Measurements from ENCODE around the gene OR2Y1.
A peak's percentile ranks its signal among the peaks of the same experiment; 100 is the strongest.
"Not testable (repeated sequence)": the region's sequence is repeated elsewhere in the genome, so short reads cannot be mapped to it uniquely, and the experiment has no call there.

The OR2Y1 gene

GRCh38 chr5:180739958-180740357, at the start of gene OR2Y1:
Gene OR2Y1, minus strand, starts transcription at chr5:180740058. Its CDS starts 0 bp downstream, at chr5:180740058.
- no peak for DNase-seq

- DNase-seq = not testable (repeated sequence)
These were observed 49.0 kb upstream of the OR2Y1 start for GRCh38 chr5:180788651-180789410.

GRCh38 chr5:180787711-180788431, 48.0 kb upstream of the OR2Y1 start:
- no peak for DNase-seq

- no peak for DNase-seq
These were observed 46.9 kb upstream of the OR2Y1 start for GRCh38 chr5:180786531-180787398.

- DNase-seq = no peak
These were observed 46.0 kb upstream of the OR2Y1 start for GRCh38 chr5:180785794-180786221.

- no peak for DNase-seq
These were observed 45.4 kb upstream of the OR2Y1 start for GRCh38 chr5:180785121-180785781.

- DNase-seq = peak; percentile 93
These were observed 44.7 kb upstream of the OR2Y1 start for GRCh38 chr5:180784497-180785097.

- DNase-seq = no peak
These were observed 43.6 kb upstream of the OR2Y1 start for GRCh38 chr5:180783340-180784052.

- DNase-seq = no peak
These were observed 42.9 kb upstream of the OR2Y1 start for GRCh38 chr5:180782748-180783147.

GRCh38 chr5:180781900-180782326, 42.1 kb upstream of the OR2Y1 start:
- peak; percentile 80 for DNase-seq

- DNase-seq = no peak
These were observed 40.2 kb upstream of the OR2Y1 start for GRCh38 chr5:180779985-180780610.

GRCh38 chr5:180777475-180777874, 37.6 kb upstream of the OR2Y1 start:
- no peak for DNase-seq

GRCh38 chr5:180776376-180776775, 36.5 kb upstream of the OR2Y1 start:
- DNase-seq = no peak

- no peak for DNase-seq
These were observed 35.8 kb upstream of the OR2Y1 start for GRCh38 chr5:180775624-180776023.

GRCh38 chr5:180771839-180772238, 32.0 kb upstream of the OR2Y1 start:
- DNase-seq = no peak

GRCh38 chr5:180769821-180770220, 30.0 kb upstream of the OR2Y1 start:
- no peak for DNase-seq

GRCh38 chr5:180755601-180756000, 15.7 kb upstream of the OR2Y1 start:
- no peak for DNase-seq

- DNase-seq = no peak
These were observed 4.4 kb upstream of the OR2Y1 start for GRCh38 chr5:180744253-180744652.

GRCh38 chr5:180742727-180743126, 2.9 kb upstream of the OR2Y1 start:
- no peak for DNase-seq

GRCh38 chr5:180740953-180741352, 1.1 kb upstream of the OR2Y1 start:
- not testable (repeated sequence) for DNase-seq

- no peak for DNase-seq
These were observed 587 bp downstream of the OR2Y1 start for GRCh38 chr5:180739271-180739670.
